CD14-positive monocyte (primary cell): Measurements from ENCODE around the gene TENM3. TPM values are rescaled to one million over a fixed set of nuclear protein-coding genes. Genes with fewer than 3 reads are reported as not detected.

ENCODE experiments used
- DNase-seq, 3 donors: peaks; one replicate each; pipeline ENCODE4 v3.0.0-alpha.2; 2011 to 2022
- H2AFZ ChIP-seq: 2 replicates; pipeline ENCODE4 v1.6.0; 2012; ENCODE audit warnings: mild to moderate bottlenecking, low read depth, low read length, inconsistent platforms; ENCODE audit not compliant: insufficient read depth, poor library complexity, severe bottlenecking
- H3K27ac ChIP-seq, 2 donors: 1 replicate in 1 of 2; 2 replicates in 1 of 2; pipeline ENCODE4 v1.5.1; 2012 to 2013; ENCODE audit warnings: low read length in 2 of 2, control low read depth in 1 of 2, inconsistent platforms in 1 of 2, low read depth in 1 of 2, mild to moderate bottlenecking in 1 of 2
- H3K27me3 ChIP-seq, 2 donors: one replicate each; pipeline versions ENCODE4 v1.6.0 to v1.6.1; 2011 to 2013; ENCODE audit warnings: low read length in 2 of 2; ENCODE audit not compliant: control insufficient read depth in 2 of 2, insufficient read depth in 2 of 2
- H3K36me3 ChIP-seq, 2 donors: replicated peaks in 1 of 2; 1 replicate in 1 of 2; 2 replicates in 1 of 2; pipeline versions ENCODE4 v1.5.1 to v1.6.1; 2012 to 2013; ENCODE audit warnings: low read length in 2 of 2, control low read depth in 1 of 2, inconsistent platforms in 1 of 2, mild to moderate bottlenecking in 1 of 2; ENCODE audit not compliant: insufficient read depth in 2 of 2, control insufficient read depth in 1 of 2
- H3K4me1 ChIP-seq, 2 donors: 1 replicate in 1 of 2; 2 replicates in 1 of 2; pipeline versions ENCODE4 v1.5.1 to v1.6.1; 2012 to 2013; ENCODE audit warnings: low read length in 2 of 2, control low read depth in 1 of 2, inconsistent platforms in 1 of 2, mild to moderate bottlenecking in 1 of 2, moderate library complexity in 1 of 2; ENCODE audit not compliant: insufficient read depth in 2 of 2, control insufficient read depth in 1 of 2
- H3K4me2 ChIP-seq: replicated peaks from 2 replicates; pipeline ENCODE3; 2012; ENCODE audit warnings: low read length, moderate library complexity, mild to moderate bottlenecking; ENCODE audit not compliant: poor library complexity, severe bottlenecking; ENCODE audit errors: extremely low read depth
- H3K4me3 ChIP-seq, 3 experiments: fragments of 200-600 bp in 1 of 3; sonication (generic) in 1 of 3; replicated peaks in 1 of 3; 1 replicate in 2 of 3; 2 replicates in 1 of 3; pipeline ENCODE4 v1.5.1; 2011 to 2013; ENCODE audit warnings: low read length in 3 of 3, mild to moderate bottlenecking in 3 of 3, control low read depth in 2 of 3, low read depth in 2 of 3, inconsistent platforms in 1 of 3, moderate library complexity in 1 of 3
- H3K79me2 ChIP-seq: 2 replicates; pipeline ENCODE4 v1.6.0; 2012; ENCODE audit warnings: mild to moderate bottlenecking, control low read depth, inconsistent platforms, low read length, moderate library complexity; ENCODE audit not compliant: insufficient read depth
- H3K9ac ChIP-seq: 2 replicates; pipeline ENCODE4 v1.6.0; 2017; ENCODE audit warnings: low read length, mild to moderate bottlenecking; ENCODE audit not compliant: insufficient read depth, poor library complexity, severe bottlenecking
- H3K9me3 ChIP-seq, 2 donors: replicated peaks in 1 of 2; 1 replicate in 1 of 2; 2 replicates in 1 of 2; pipeline versions ENCODE4 v1.5.1 to v1.6.1; 2012 to 2013; ENCODE audit warnings: low read length in 2 of 2, control low read depth in 1 of 2; ENCODE audit not compliant: control insufficient read depth in 1 of 2, insufficient read depth in 1 of 2
- H4K20me1 ChIP-seq: 2 replicates; pipeline ENCODE4 v1.6.0; 2012; ENCODE audit warnings: mild to moderate bottlenecking, low read length, control low read depth, moderate library complexity; ENCODE audit not compliant: insufficient read depth
- H3K27ac Mint-ChIP-seq, 7 donors: one replicate each; pipeline ENCODE4 v1.8.0; 2020; ENCODE audit warnings: mild to moderate bottlenecking in 7 of 7, mixed read lengths in 7 of 7, moderate library complexity in 6 of 7, inconsistent platforms in 2 of 7
- H3K27me3 Mint-ChIP-seq, 3 donors: one replicate each; pipeline ENCODE4 v1.8.0; 2021 to 2022; ENCODE audit warnings: low read depth in 3 of 3, mild to moderate bottlenecking in 3 of 3, mixed read lengths in 3 of 3, moderate library complexity in 3 of 3, inconsistent platforms in 1 of 3
- H3K36me3 Mint-ChIP-seq, 2 donors: one replicate each; pipeline ENCODE4 v1.8.0; 2020; ENCODE audit warnings: mixed read lengths in 2 of 2, inconsistent platforms in 1 of 2, mild to moderate bottlenecking in 1 of 2
- H3K4me1 Mint-ChIP-seq: one replicate; pipeline ENCODE4 v1.8.0; 2020; ENCODE audit warnings: mild to moderate bottlenecking, mixed read lengths
- H3K4me3 Mint-ChIP-seq, 2 donors: one replicate each; pipeline ENCODE4 v1.8.0; 2020; ENCODE audit warnings: mild to moderate bottlenecking in 2 of 2, mixed read lengths in 2 of 2, moderate library complexity in 1 of 2
- H3K9me3 Mint-ChIP-seq, 7 donors: one replicate each; pipeline ENCODE4 v1.8.0; 2020 to 2022; ENCODE audit warnings: mixed read lengths in 7 of 7, mild to moderate bottlenecking in 6 of 7, moderate library complexity in 6 of 7, inconsistent platforms in 2 of 7
- CTCF ChIP-seq: fragments of 200-600 bp; IDR thresholded peaks from one replicate; pipeline ENCODE4 v1.8.0; 2022; ENCODE audit warnings: antibody characterized with exemption, mild to moderate bottlenecking
- WGBS: methylation state at CpG from one replicate; pipeline ENCODE4 v1.1.5; 2013; ENCODE audit warnings: missing lambda C conversion rate; ENCODE audit not compliant: insufficient coverage; 5-methylcytosine and 5-hydroxymethylcytosine counted together
- intact Hi-C, 2 donors: fragments of 100-400 bp; cut with micrococcal nuclease; formaldehyde crosslinking; loops; one replicate each; pipeline versions ENCODE4 v1.15.0 to v1.15.1; 2023
- polyA plus RNA-seq, 3 donors: library from polyadenylated mRNA; depleted of rRNA in 1 of 3; unstranded in 2 of 3; stranded (reverse) in 1 of 3; fragments of 300-500 nt in 2 of 3; fragments of >200 nt in 1 of 3; fragmentation: Illumina TruSeq in 2 of 3; gene quantifications; 1 replicate in 2 of 3; 2 replicates in 1 of 3; pipeline ENCODE4 v1.2.3, GENCODE V29; 2012 to 2021

Gene TENM3
- polyA plus RNA-seq, 3 donors: not detected

GRCh38 chr4:182425302-182425701 lies 182.1 kb downstream of the TENM3 start:
- no peak for TF ChIP-seq CTCF
- peaks cover 0 to 2% (median 0%) of the 10 kb centered on the region in 3 donors for H3K27me3 Mint-ChIP-seq
- DNase-seq: no peak
- no peaks in the 10 kb centered on the region for H3K79me2 ChIP-seq
- no peaks in the 10 kb centered on the region for H3K4me1 ChIP-seq
- intact Hi-C loops: no loop called here
- no peaks in the 10 kb centered on the region for H3K27me3 ChIP-seq
- no peak overlapping the region for H3K4me3 Mint-ChIP-seq
- WGBS: 100% methylated on average over 1 of the region's 2 CpGs
- no peak overlapping the region for H3K4me3 ChIP-seq
- no peak overlapping the region for H3K27ac Mint-ChIP-seq
- H3K4me2 ChIP-seq: no peak overlapping the region
- no peaks in the 10 kb centered on the region for H3K9me3 ChIP-seq
- no peaks in the 10 kb centered on the region for H3K36me3 ChIP-seq
- peaks cover 0 to 5% (median 0%) of the 10 kb centered on the region in 7 donors for H3K9me3 Mint-ChIP-seq
- H2AFZ ChIP-seq: no peak overlapping the region
- H3K9ac ChIP-seq: no peak overlapping the region
- H3K4me1 Mint-ChIP-seq: no peaks in the 10 kb centered on the region
- H3K36me3 Mint-ChIP-seq: no peaks in the 10 kb centered on the region
- no peaks in the 10 kb centered on the region for H4K20me1 ChIP-seq
- no peak overlapping the region for H3K27ac ChIP-seq

GRCh38 chr4:182426901-182427300 lies 183.7 kb downstream of the TENM3 start:
- H3K27me3 ChIP-seq: no peaks in the 10 kb centered on the region
- H4K20me1 ChIP-seq: no peaks in the 10 kb centered on the region
- no peak overlapping the region for H3K27ac ChIP-seq
- TF ChIP-seq CTCF: no peak
- no peak overlapping the region for H2AFZ ChIP-seq
- no peak overlapping the region for H3K4me3 Mint-ChIP-seq
- H3K79me2 ChIP-seq: no peaks in the 10 kb centered on the region
- no peak overlapping the region for H3K4me2 ChIP-seq
- H3K9ac ChIP-seq: no peak overlapping the region
- H3K9me3 Mint-ChIP-seq: peaks cover 0 to 5% (median 1%) of the 10 kb centered on the region in 7 donors
- no peaks in the 10 kb centered on the region for H3K36me3 ChIP-seq
- H3K4me1 Mint-ChIP-seq: no peaks in the 10 kb centered on the region
- no CpG with 5 or more reads among the region's 1 CpG for WGBS
- DNase-seq: no peak
- no peaks in the 10 kb centered on the region for H3K36me3 Mint-ChIP-seq
- intact Hi-C loops: no loop called here
- peaks cover 0 to 2% (median 0%) of the 10 kb centered on the region in 3 donors for H3K27me3 Mint-ChIP-seq
- H3K4me3 ChIP-seq: no peak overlapping the region
- no peaks in the 10 kb centered on the region for H3K9me3 ChIP-seq
- no peak overlapping the region for H3K27ac Mint-ChIP-seq
- H3K4me1 ChIP-seq: no peaks in the 10 kb centered on the region
